Measurements from ENCODE around the gene BTD.

BTD gene

GRCh38 chr3:15634671-15635070 lies 33.1 kb downstream of the BTD start:
- in situ Hi-C loops (cut with MboI; ENCODE audit: low sequenced_read_pairs), result no loop called here

GRCh38 chr3:15635121-15635661 lies 33.6 kb downstream of the BTD start:
- in situ Hi-C loops (cut with MboI; ENCODE audit: low sequenced_read_pairs), result no loop called here
- H3K36me3 ChIP-seq (replicated peaks), result no peaks in the 10 kb centered on the region
- H3K4me1 ChIP-seq, result peaks cover 24% of the 10 kb centered on the region
- DNase-seq (ENCODE audit: low spot score in 2 of 2), result no peak
- no peaks in the 10 kb centered on the region for H3K9me3 ChIP-seq
- H3K4me3 ChIP-seq, result no peak overlapping the region
- H3K27me3 ChIP-seq (ENCODE audit: low read depth), result no peaks in the 10 kb centered on the region; the same call in 1 of the 2 replicates

More at GRCh38 chr3:15634671-15635070, 33.1 kb downstream of the BTD start:
- peaks cover 24% of the 10 kb centered on the region for H3K4me1 ChIP-seq
- no peaks in the 10 kb centered on the region for H3K36me3 ChIP-seq (replicated peaks)
- DNase-seq (ENCODE audit: low spot score in 2 of 2), result no peak
- no peak overlapping the region for H3K4me3 ChIP-seq
- no peaks in the 10 kb centered on the region; the same call in 1 of the 2 replicates for H3K27me3 ChIP-seq (ENCODE audit: low read depth)
- no peaks in the 10 kb centered on the region for H3K9me3 ChIP-seq

GRCh38 chr3:15636028-15636709 lies 34.6 kb downstream of the BTD start:
- in situ Hi-C loops (cut with MboI; ENCODE audit: low sequenced_read_pairs), result no loop called here
- Histone ChIP-seq H3K36me3 (replicated peaks) (no peaks in the 10 kb centered on the region), H3K4me3 (no peak overlapping the region), H3K9me3 (no peaks in the 10 kb centered on the region), H3K4me1 (peaks cover 16% of the 10 kb centered on the region), H3K27me3 (ENCODE audit: low read depth) (no peaks in the 10 kb centered on the region; the same call in 1 of the 2 replicates)
- no peak for DNase-seq (ENCODE audit: low spot score in 2 of 2)

GRCh38 chr3:15637131-15637951 lies 35.8 kb downstream of the BTD start:
- Histone ChIP-seq H3K36me3 (replicated peaks) (no peaks in the 10 kb centered on the region), H3K9me3 (no peaks in the 10 kb centered on the region), H3K27me3 (ENCODE audit: low read depth) (no peaks in the 10 kb centered on the region; the same call in 1 of the 2 replicates), H3K4me3 (no peak overlapping the region), H3K4me1 (peaks cover 14% of the 10 kb centered on the region)
- DNase-seq (ENCODE audit: low spot score in 2 of 2), result no peak
- in situ Hi-C loops (cut with MboI; ENCODE audit: low sequenced_read_pairs), result no loop called here

GRCh38 chr3:15638193-15638890 lies 36.8 kb downstream of the BTD start:
- Histone ChIP-seq H3K4me3 (no peak overlapping the region), H3K4me1 (peaks cover 8% of the 10 kb centered on the region), H3K36me3 (replicated peaks) (no peaks in the 10 kb centered on the region), H3K9me3 (no peaks in the 10 kb centered on the region), H3K27me3 (ENCODE audit: low read depth) (no peaks in the 10 kb centered on the region; the same call in 1 of the 2 replicates)
- DNase-seq (ENCODE audit: low spot score in 2 of 2), result no peak
- in situ Hi-C loops (cut with MboI; ENCODE audit: low sequenced_read_pairs), result no loop called here

- Histone ChIP-seq H3K27me3 (ENCODE audit: low read depth) (no peaks in the 10 kb centered on the region; the same call in 1 of the 2 replicates), H3K9me3 (no peaks in the 10 kb centered on the region), H3K4me1 (peaks cover 2% of the 10 kb centered on the region), H3K4me3 (no peak overlapping the region), H3K36me3 (replicated peaks) (no peaks in the 10 kb centered on the region)
- in situ Hi-C loops (cut with MboI; ENCODE audit: low sequenced_read_pairs), result no loop called here
- DNase-seq (ENCODE audit: low spot score in 2 of 2), result no peak
Measured at GRCh38 chr3:15638891-15639262, 37.3 kb downstream of the BTD start.

GRCh38 chr3:15645246-15645645 lies 43.7 kb downstream of the BTD start:
- DNase-seq (ENCODE audit: low spot score in 2 of 2), result no peak
- H3K9me3 ChIP-seq, result no peaks in the 10 kb centered on the region
- H3K4me1 ChIP-seq, result no peaks in the 10 kb centered on the region
- no peaks in the 10 kb centered on the region for H3K36me3 ChIP-seq (replicated peaks)
- H3K4me3 ChIP-seq, result no peak overlapping the region
- in situ Hi-C loops (cut with MboI; ENCODE audit: low sequenced_read_pairs), result no loop called here
- no peaks in the 10 kb centered on the region for H3K27me3 ChIP-seq (ENCODE audit: low read depth)

- in situ Hi-C loops (cut with MboI; ENCODE audit: low sequenced_read_pairs), result no loop called here
- no peaks in the 10 kb centered on the region for H3K4me1 ChIP-seq
- no peaks in the 10 kb centered on the region for H3K27me3 ChIP-seq (ENCODE audit: low read depth)
- H3K9me3 ChIP-seq, result no peaks in the 10 kb centered on the region
- H3K4me3 ChIP-seq, result no peak overlapping the region
- DNase-seq (ENCODE audit: low spot score in 2 of 2), result no peak
- H3K36me3 ChIP-seq (replicated peaks), result no peaks in the 10 kb centered on the region
Measured at GRCh38 chr3:15645740-15646501, 44.4 kb downstream of the BTD start.

- Histone ChIP-seq H3K4me1 (no peaks in the 10 kb centered on the region), H3K27me3 (ENCODE audit: low read depth) (no peaks in the 10 kb centered on the region), H3K4me3 (no peak overlapping the region), H3K9me3 (no peaks in the 10 kb centered on the region), H3K36me3 (replicated peaks) (no peaks in the 10 kb centered on the region)
- DNase-seq (ENCODE audit: low spot score in 2 of 2), result no peak
- in situ Hi-C loops (cut with MboI; ENCODE audit: low sequenced_read_pairs), result no loop called here
Measured at GRCh38 chr3:15646851-15647511, 45.4 kb downstream of the BTD start.

- Histone ChIP-seq H3K27me3 (ENCODE audit: low read depth) (no peaks in the 10 kb centered on the region), H3K4me3 (no peak overlapping the region), H3K36me3 (replicated peaks) (no peaks in the 10 kb centered on the region), H3K9me3 (no peaks in the 10 kb centered on the region), H3K4me1 (no peaks in the 10 kb centered on the region)
- in situ Hi-C loops (cut with MboI; ENCODE audit: low sequenced_read_pairs), result no loop called here
- DNase-seq (ENCODE audit: low spot score in 2 of 2), result no peak
Measured at GRCh38 chr3:15647611-15648167, 46.1 kb downstream of the BTD start.

- Histone ChIP-seq H3K4me1 (no peaks in the 10 kb centered on the region), H3K36me3 (replicated peaks) (no peaks in the 10 kb centered on the region), H3K4me3 (no peak overlapping the region), H3K27me3 (ENCODE audit: low read depth) (no peaks in the 10 kb centered on the region), H3K9me3 (no peaks in the 10 kb centered on the region)
- no peak for DNase-seq (ENCODE audit: low spot score in 2 of 2)
- in situ Hi-C loops (cut with MboI; ENCODE audit: low sequenced_read_pairs), result no loop called here
Measured at GRCh38 chr3:15649341-15649740, 47.8 kb downstream of the BTD start.

GRCh38 chr3:15649858-15650257 lies 48.3 kb downstream of the BTD start:
- in situ Hi-C loops (cut with MboI; ENCODE audit: low sequenced_read_pairs), result no loop called here
- Histone ChIP-seq H3K9me3 (no peaks in the 10 kb centered on the region), H3K4me3 (no peak overlapping the region), H3K36me3 (replicated peaks) (no peaks in the 10 kb centered on the region), H3K27me3 (ENCODE audit: low read depth) (no peaks in the 10 kb centered on the region), H3K4me1 (no peaks in the 10 kb centered on the region)
- no peak for DNase-seq (ENCODE audit: low spot score in 2 of 2)
